Measurements from ENCODE around the gene ATP2B2. TPM values are rescaled to one million over a fixed set of nuclear protein-coding genes. Genes with fewer than 3 reads are reported as not detected.

ATP2B2 gene
- total and polyA plus RNA-seq, 9 of the 15 experiments (the other 6 are each of a cell fraction or from before 2014, with no cell fraction given): 0.06 TPM; not detected in 8

DNA sequence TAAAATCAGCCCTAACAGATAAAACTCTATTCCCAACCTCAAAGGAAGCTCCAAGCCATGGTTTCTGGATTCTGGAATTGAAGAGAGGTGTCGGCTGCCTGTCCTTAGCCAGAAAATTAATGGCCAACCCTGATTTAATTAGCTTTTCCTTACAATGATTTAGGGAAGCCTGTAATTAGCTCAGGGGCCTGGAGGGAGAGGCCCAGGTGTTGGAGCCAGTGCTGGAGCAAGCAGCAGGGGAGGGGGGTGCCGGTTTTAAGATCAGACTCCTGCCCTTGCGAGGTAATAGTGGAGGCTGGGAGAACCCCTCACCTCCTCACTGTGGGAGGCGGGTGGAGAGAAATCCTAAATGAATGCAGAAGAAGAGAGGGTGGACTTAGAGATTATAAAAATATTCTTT is 14.7 kb upstream of the ATP2B2 start (continued):
- TF ChIP-seq, protein P1, sequence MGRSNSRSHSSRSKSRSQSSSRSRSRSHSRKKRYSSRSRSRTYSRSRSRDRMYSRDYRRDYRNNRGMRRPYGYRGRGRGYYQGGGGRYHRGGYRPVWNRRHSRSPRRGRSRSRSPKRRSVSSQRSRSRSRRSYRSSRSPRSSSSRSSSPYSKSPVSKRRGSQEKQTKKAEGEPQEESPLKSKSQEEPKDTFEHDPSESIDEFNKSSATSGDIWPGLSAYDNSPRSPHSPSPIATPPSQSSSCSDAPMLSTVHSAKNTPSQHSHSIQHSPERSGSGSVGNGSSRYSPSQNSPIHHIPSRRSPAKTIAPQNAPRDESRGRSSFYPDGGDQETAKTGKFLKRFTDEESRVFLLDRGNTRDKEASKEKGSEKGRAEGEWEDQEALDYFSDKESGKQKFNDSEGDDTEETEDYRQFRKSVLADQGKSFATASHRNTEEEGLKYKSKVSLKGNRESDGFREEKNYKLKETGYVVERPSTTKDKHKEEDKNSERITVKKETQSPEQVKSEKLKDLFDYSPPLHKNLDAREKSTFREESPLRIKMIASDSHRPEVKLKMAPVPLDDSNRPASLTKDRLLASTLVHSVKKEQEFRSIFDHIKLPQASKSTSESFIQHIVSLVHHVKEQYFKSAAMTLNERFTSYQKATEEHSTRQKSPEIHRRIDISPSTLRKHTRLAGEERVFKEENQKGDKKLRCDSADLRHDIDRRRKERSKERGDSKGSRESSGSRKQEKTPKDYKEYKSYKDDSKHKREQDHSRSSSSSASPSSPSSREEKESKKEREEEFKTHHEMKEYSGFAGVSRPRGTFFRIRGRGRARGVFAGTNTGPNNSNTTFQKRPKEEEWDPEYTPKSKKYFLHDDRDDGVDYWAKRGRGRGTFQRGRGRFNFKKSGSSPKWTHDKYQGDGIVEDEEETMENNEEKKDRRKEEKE (IDR thresholded peaks at IDR 0.05; ENCODE audit: borderline replicate concordance in 1 of 2, control insufficient read depth in 1 of 2, low read depth in 2 of 2, low read length in 1 of 2): no peak
- TF ChIP-seq, protein P2, sequence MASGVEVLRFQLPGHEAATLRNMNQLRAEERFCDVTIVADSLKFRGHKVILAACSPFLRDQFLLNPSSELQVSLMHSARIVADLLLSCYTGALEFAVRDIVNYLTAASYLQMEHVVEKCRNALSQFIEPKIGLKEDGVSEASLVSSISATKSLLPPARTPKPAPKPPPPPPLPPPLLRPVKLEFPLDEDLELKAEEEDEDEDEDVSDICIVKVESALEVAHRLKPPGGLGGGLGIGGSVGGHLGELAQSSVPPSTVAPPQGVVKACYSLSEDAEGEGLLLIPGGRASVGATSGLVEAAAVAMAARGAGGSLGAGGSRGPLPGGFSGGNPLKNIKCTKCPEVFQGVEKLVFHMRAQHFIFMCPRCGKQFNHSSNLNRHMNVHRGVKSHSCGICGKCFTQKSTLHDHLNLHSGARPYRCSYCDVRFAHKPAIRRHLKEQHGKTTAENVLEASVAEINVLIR (CRISPR knock-in tag; IDR thresholded peaks at IDR 0.05): no peak
- no peak for TF ChIP-seq ZNF696 (CRISPR knock-in tag; conservative IDR thresholded peaks at IDR 0.05)
- TF ChIP-seq ZNF384 (IDR thresholded peaks at IDR 0.05; ENCODE audit: low read depth, low read length): no peak
- TF ChIP-seq EWSR1 (IDR thresholded peaks at IDR 0.05; ENCODE audit: borderline replicate concordance, low read depth, partially characterized antibody): no peak

DNA sequence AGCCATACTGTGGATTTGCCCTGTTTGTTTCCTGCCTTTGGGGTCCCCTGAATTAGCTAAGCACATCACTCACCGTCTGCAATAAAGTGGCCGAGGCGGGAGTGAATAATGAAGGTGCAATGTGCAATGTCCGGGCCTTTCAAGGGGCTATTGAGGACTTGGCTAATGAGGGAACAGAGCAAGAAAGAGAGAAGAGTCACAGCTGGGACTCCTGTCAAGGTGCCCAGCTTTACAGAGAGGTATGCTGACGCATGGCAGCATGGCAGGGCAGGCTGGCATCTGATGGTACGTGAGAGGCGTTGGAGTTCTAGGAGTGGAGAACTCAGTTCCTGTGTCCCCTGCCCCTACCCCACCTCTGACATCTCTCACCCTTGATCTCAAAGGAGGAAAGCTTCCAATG is 13.8 kb upstream of the ATP2B2 start:
- no TSS peak for BruUV-seq (replicated peaks)
- Histone ChIP-seq H3K4me1 (replicated peaks in 1 of 2; ENCODE audit: control insufficient read depth in 2 of 2, insufficient read depth in 2 of 2, low read length in 2 of 2) (no peaks in the 10 kb centered on the region; a peak in 1 of 5 replicates), H3K79me2 (ENCODE audit: control insufficient read depth, insufficient read depth, low read length) (no peaks in the 10 kb centered on the region), H3K9me1 (ENCODE audit: control insufficient read depth, insufficient read depth, low read length) (no peaks in the 10 kb centered on the region), H3K4me3 (no peak overlapping the region), H3K27me3 (ENCODE audit: control insufficient read depth in 2 of 2, insufficient read depth in 2 of 2, low read length in 2 of 2) (peaks cover 17 to 66% of the 10 kb centered on the region in 2 experiments; a peak in 4 of 5 replicates), H4K20me1 (replicated peaks; ENCODE audit: control insufficient read depth, insufficient read depth, low read length) (peaks cover 28% of the 10 kb centered on the region), H2AFZ (ENCODE audit: low read depth, low read length) (no peak overlapping the region), H3K4me2 (ENCODE audit: insufficient read depth, low read length) (no peak overlapping the region), H3K27ac (ENCODE audit: extremely low read depth, low read depth, low read length) (no peak overlapping the region), H3K9me3 (replicated peaks; ENCODE audit: control insufficient read depth, insufficient read depth, low read depth, low read length) (no peaks in the 10 kb centered on the region), H3K36me3 (ENCODE audit: control insufficient read depth, insufficient read depth, low read length) (no peaks in the 10 kb centered on the region), H3K9ac (ENCODE audit: insufficient read depth in 1 of 2, low read depth in 2 of 2, low read length in 2 of 2) (no peak overlapping the region)
- ATAC-seq: no peak
- FAIRE-seq: no peak
- intact Hi-C loops (cut with micrococcal nuclease): no loop called here
- ChIA-PET POLR2A (interaction anchor here (0.6 kb wide), 1 partner anchor 185 kb away, joined by 3 read pairs; no protein-coding TSS in a partner anchor), CTCF (ENCODE audit: low intra/inter-chr PET ratio) (no interaction called here)
- WGBS (ENCODE audit: insufficient coverage, low coverage, missing lambda C conversion rate): 1% methylated on average over 7 of the region's 7 CpGs
- DNase-seq (ENCODE audit: extremely low read depth in 1 of 4, low spot score in 3 of 4): no peak
- in situ Hi-C loops (cut with MboI): no loop called here
- TF ChIP-seq, protein P3, sequence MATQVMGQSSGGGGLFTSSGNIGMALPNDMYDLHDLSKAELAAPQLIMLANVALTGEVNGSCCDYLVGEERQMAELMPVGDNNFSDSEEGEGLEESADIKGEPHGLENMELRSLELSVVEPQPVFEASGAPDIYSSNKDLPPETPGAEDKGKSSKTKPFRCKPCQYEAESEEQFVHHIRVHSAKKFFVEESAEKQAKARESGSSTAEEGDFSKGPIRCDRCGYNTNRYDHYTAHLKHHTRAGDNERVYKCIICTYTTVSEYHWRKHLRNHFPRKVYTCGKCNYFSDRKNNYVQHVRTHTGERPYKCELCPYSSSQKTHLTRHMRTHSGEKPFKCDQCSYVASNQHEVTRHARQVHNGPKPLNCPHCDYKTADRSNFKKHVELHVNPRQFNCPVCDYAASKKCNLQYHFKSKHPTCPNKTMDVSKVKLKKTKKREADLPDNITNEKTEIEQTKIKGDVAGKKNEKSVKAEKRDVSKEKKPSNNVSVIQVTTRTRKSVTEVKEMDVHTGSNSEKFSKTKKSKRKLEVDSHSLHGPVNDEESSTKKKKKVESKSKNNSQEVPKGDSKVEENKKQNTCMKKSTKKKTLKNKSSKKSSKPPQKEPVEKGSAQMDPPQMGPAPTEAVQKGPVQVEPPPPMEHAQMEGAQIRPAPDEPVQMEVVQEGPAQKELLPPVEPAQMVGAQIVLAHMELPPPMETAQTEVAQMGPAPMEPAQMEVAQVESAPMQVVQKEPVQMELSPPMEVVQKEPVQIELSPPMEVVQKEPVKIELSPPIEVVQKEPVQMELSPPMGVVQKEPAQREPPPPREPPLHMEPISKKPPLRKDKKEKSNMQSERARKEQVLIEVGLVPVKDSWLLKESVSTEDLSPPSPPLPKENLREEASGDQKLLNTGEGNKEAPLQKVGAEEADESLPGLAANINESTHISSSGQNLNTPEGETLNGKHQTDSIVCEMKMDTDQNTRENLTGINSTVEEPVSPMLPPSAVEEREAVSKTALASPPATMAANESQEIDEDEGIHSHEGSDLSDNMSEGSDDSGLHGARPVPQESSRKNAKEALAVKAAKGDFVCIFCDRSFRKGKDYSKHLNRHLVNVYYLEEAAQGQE (IDR thresholded peaks at IDR 0.05; ENCODE audit: borderline replicate concordance): no peak
- TF ChIP-seq, protein P3 (CRISPR knock-in tag; IDR thresholded peaks at IDR 0.05; ENCODE audit: low read depth): no peak
